Gastrocnemius medialis (tissue), 4 donors: Measurements from ENCODE around the gene MAD1L1.

Experiments used
- CTCF ChIP-seq, 5 experiments: fragments of 450-650 bp in 3 of 5; fragments of 200-600 bp in 2 of 5; sonication (generic) in 2 of 5; IDR thresholded peaks in 4 of 5; conservative IDR thresholded peaks in 1 of 5; 1 replicate in 4 of 5; 2 replicates in 1 of 5; pipeline ENCODE4 v1.5.1; 2016 to 2019; ENCODE audit warnings: antibody characterized with exemption in 5 of 5, mild to moderate bottlenecking in 3 of 5, moderate library complexity in 3 of 5
- POLR2A ChIP-seq, 2 donors: fragments of 450-650 bp; IDR thresholded peaks; one replicate each; pipeline ENCODE4 v1.6.1; 2017; ENCODE audit warnings: antibody characterized with exemption in 2 of 2, mild to moderate bottlenecking in 2 of 2, moderate library complexity in 2 of 2

GRCh38 chr7:2150445-2150815 lies 82.3 kb downstream of the MAD1L1 start:
- TF ChIP-seq POLR2A (IDR thresholded peaks at IDR 0.05), result no peak
- TF ChIP-seq CTCF (IDR thresholded peaks at IDR 0.05 in 4 of 5, conservative IDR thresholded peaks at IDR 0.05 in 1 of 5), result no peak
